SKM-1 treated with dmso at 0.1 percent for 144 hours (cell line): ENCODE results near the gene ZCCHC13.
"Not testable (repeated sequence)": the region's sequence is repeated elsewhere in the genome, so short reads cannot be mapped to it uniquely, and the experiment has no call there.

Source experiments
- DNase-seq: peaks from one replicate; lab custom pipeline; 2025; ENCODE audit not compliant: unreplicated experiment; lab: John Stamatoyannopoulos, UW

ZCCHC13 gene

GRCh38 chrX:74321191-74321590 lies 17.2 kb downstream of the ZCCHC13 start:
- DNase-seq = no peak

GRCh38 chrX:74324131-74324530 lies 20.2 kb downstream of the ZCCHC13 start:
- DNase-seq = no peak

GRCh38 chrX:74325130-74326059 lies 21.4 kb downstream of the ZCCHC13 start:
- no peak for DNase-seq

- no peak for DNase-seq
These were observed 34.9 kb downstream of the ZCCHC13 start for GRCh38 chrX:74338852-74339251.

GRCh38 chrX:74340051-74340450 lies 36.1 kb downstream of the ZCCHC13 start:
- no peak for DNase-seq

GRCh38 chrX:74342211-74342610 lies 38.2 kb downstream of the ZCCHC13 start:
- DNase-seq = not testable (repeated sequence)

- DNase-seq = peak; percentile 68
These were observed 39.6 kb downstream of the ZCCHC13 start for GRCh38 chrX:74343343-74344279.

- no peak for DNase-seq
These were observed 40.3 kb downstream of the ZCCHC13 start for GRCh38 chrX:74344280-74344622.

GRCh38 chrX:74346088-74346487 lies 42.1 kb downstream of the ZCCHC13 start:
- DNase-seq = no peak

GRCh38 chrX:74349387-74349786 lies 45.4 kb downstream of the ZCCHC13 start:
- no peak for DNase-seq

GRCh38 chrX:74351760-74352159 lies 47.8 kb downstream of the ZCCHC13 start:
- no peak for DNase-seq

- DNase-seq = no peak
These were observed 50.0 kb downstream of the ZCCHC13 start for GRCh38 chrX:74353984-74354383.
